GM23338 (cell line): ENCODE results near the gene MAG. TPM values are rescaled to one million over a fixed set of nuclear protein-coding genes. Genes with fewer than 3 reads are reported as not detected.

ENCODE experiments used
- ATAC-seq: fragments of 200-7000 bp; cut with Tn5 transposase; 3 replicates; pipeline ENCODE4 v1.9.1; 2020
- DNase-seq: peaks from one replicate; pipeline ENCODE4 v3.0.0-alpha.2; 2015; ENCODE audit warnings: low spot score
- H2AFZ ChIP-seq: fragments of 200-600 bp; sonication (generic); 2 replicates; pipeline ENCODE4 v1.8.0; 2016; ENCODE audit warnings: antibody characterized with exemption, mild to moderate bottlenecking, moderate library complexity
- H3F3A ChIP-seq: fragments of 200-600 bp; sonication (generic); replicated peaks from 2 replicates; pipeline ENCODE4 v1.8.0; 2017; ENCODE audit warnings: antibody characterized with exemption, mixed run types, low read depth
- H3K27ac ChIP-seq: fragments of 200-600 bp; sonication (generic); 2 replicates; pipeline ENCODE4 v1.6.1; 2016; ENCODE audit warnings: low read depth
- H3K27me3 ChIP-seq: fragments of 200-600 bp; sonication (generic); 2 replicates; pipeline ENCODE4 v1.8.0; 2016; ENCODE audit warnings: mild to moderate bottlenecking, mixed run types, moderate library complexity; ENCODE audit not compliant: insufficient read depth
- H3K36me3 ChIP-seq: fragments of 200-600 bp; sonication (generic); 2 replicates; pipeline ENCODE4 v1.8.0; 2016; ENCODE audit warnings: mild to moderate bottlenecking; ENCODE audit not compliant: insufficient read depth
- H3K4me1 ChIP-seq: fragments of 200-600 bp; sonication (generic); 2 replicates; pipeline ENCODE4 v1.8.0; 2016; ENCODE audit warnings: mild to moderate bottlenecking, moderate library complexity; ENCODE audit not compliant: insufficient read depth
- H3K4me2 ChIP-seq: fragments of 200-600 bp; sonication (generic); 2 replicates; pipeline ENCODE4 v1.7.1; 2017; ENCODE audit warnings: mixed run types
- H3K4me3 ChIP-seq: fragments of 200-600 bp; sonication (generic); 2 replicates; pipeline ENCODE4 v1.6.1; 2016; ENCODE audit warnings: mixed run types
- H3K79me2 ChIP-seq: fragments of 200-600 bp; sonication (generic); replicated peaks from 2 replicates; pipeline ENCODE4 v1.8.0; 2017; ENCODE audit warnings: mild to moderate bottlenecking; ENCODE audit not compliant: insufficient read depth
- H3K9me2 ChIP-seq: fragments of 200-600 bp; sonication (generic); 2 replicates; pipeline ENCODE4 v1.8.0; 2017; ENCODE audit not compliant: insufficient read depth
- H4K20me1 ChIP-seq: fragments of 200-600 bp; sonication (generic); replicated peaks from 2 replicates; pipeline ENCODE4 v1.8.0; 2017; ENCODE audit warnings: mild to moderate bottlenecking; ENCODE audit not compliant: insufficient read depth
- H3K27ac Mint-ChIP-seq: 2 replicates; pipeline ENCODE4 v1.8.0; 2020; ENCODE audit warnings: inconsistent platforms, mild to moderate bottlenecking, moderate library complexity, mixed read lengths
- H3K27me3 Mint-ChIP-seq: 3 replicates; pipeline ENCODE4 v1.8.0; 2022; ENCODE audit warnings: low read depth, mild to moderate bottlenecking, moderate library complexity, mixed read lengths, inconsistent platforms; ENCODE audit not compliant: insufficient read depth, poor library complexity
- H3K36me3 Mint-ChIP-seq: 3 replicates; pipeline ENCODE4 v1.8.0; 2021; ENCODE audit warnings: low read depth, mild to moderate bottlenecking, inconsistent platforms, moderate library complexity, mixed read lengths
- H3K4me1 Mint-ChIP-seq: 3 replicates; pipeline ENCODE4 v1.8.0; 2020; ENCODE audit warnings: mild to moderate bottlenecking, inconsistent platforms, mixed read lengths
- H3K4me3 Mint-ChIP-seq: 3 replicates; pipeline ENCODE4 v1.8.0; 2021; ENCODE audit warnings: moderate library complexity, mild to moderate bottlenecking, inconsistent platforms, mixed read lengths
- H3K9me3 Mint-ChIP-seq: 3 replicates; pipeline ENCODE4 v1.8.0; 2020; ENCODE audit warnings: moderate library complexity, mild to moderate bottlenecking, inconsistent platforms, mixed read lengths
- EZH2 ChIP-seq: fragments of 200-600 bp; sonication (generic); IDR thresholded peaks from one replicate; pipeline ENCODE4 v1.8.0; 2017; ENCODE audit warnings: antibody characterized with exemption, mild to moderate bottlenecking, low read depth; ENCODE audit not compliant: unreplicated experiment
- EZH2phosphoT487 ChIP-seq: fragments of 200-600 bp; sonication (generic); IDR thresholded peaks from one replicate; pipeline ENCODE4 v1.8.1; 2018; ENCODE audit warnings: antibody characterized with exemption; ENCODE audit not compliant: unreplicated experiment
- JUNB ChIP-seq: IDR thresholded peaks from one replicate; pipeline ENCODE4 v1.6.1; 2016; ENCODE audit warnings: antibody characterized with exemption; ENCODE audit not compliant: unreplicated experiment
- NANOG ChIP-seq: IDR thresholded peaks from 2 replicates; pipeline ENCODE4 v1.6.1; 2016; ENCODE audit warnings: antibody characterized with exemption, borderline replicate concordance
- POLR2AphosphoS5 ChIP-seq: IDR thresholded peaks from 2 replicates; pipeline ENCODE4 v1.6.1; 2016; ENCODE audit warnings: antibody characterized with exemption, low read depth
- STAT1 ChIP-seq: IDR thresholded peaks from one replicate; pipeline ENCODE4 v1.6.1; 2016; ENCODE audit warnings: antibody characterized with exemption; ENCODE audit not compliant: unreplicated experiment
- ZNF114 ChIP-seq: fragments of 250-450 bp; sonication (Bioruptor Pico); IDR thresholded peaks from 2 replicates; pipeline ENCODE4 v1.5.0; 2020; ENCODE audit warnings: mild to moderate bottlenecking, moderate library complexity
- ZNF331 ChIP-seq: fragments of 250-450 bp; sonication (Bioruptor Pico); IDR thresholded peaks from 2 replicates; pipeline ENCODE4 v1.5.0; 2020; ENCODE audit warnings: low read depth, mild to moderate bottlenecking, moderate library complexity
- polyA plus RNA-seq: library from polyadenylated mRNA; unstranded; fragments of >200 nt; fragmentation: Nextera tagmentation; extraction: Ambion mirVana; gene quantifications from 2 replicates; pipeline ENCODE4 v1.2.1, GENCODE V29; 2016
- total RNA-seq: library from RNA; depleted of rRNA; stranded (reverse); fragments of >200 nt; shearing (Covaris generic); gene quantifications from 2 replicates; pipeline ENCODE4 v1.2.3, GENCODE V29; 2014
- TF ChIP-seq, protein P1 (sequence below): IDR thresholded peaks from 2 replicates; pipeline ENCODE4 v1.6.1; 2016; ENCODE audit warnings: antibody characterized with exemption
- TF ChIP-seq, protein P2 (sequence below): IDR thresholded peaks from one replicate; pipeline ENCODE4 v1.6.1; 2018; ENCODE audit warnings: antibody characterized with exemption; ENCODE audit not compliant: unreplicated experiment
- TF ChIP-seq, protein P3 (sequence below): fragments of 250-450 bp; sonication (Bioruptor Pico); IDR thresholded peaks from 2 replicates; pipeline ENCODE4 v1.5.0; 2020; ENCODE audit warnings: mild to moderate bottlenecking, moderate library complexity

MAG gene
- total and polyA plus RNA-seq, 2 experiments from 2014 or later = 0.61 to 1.3 TPM

DNA sequence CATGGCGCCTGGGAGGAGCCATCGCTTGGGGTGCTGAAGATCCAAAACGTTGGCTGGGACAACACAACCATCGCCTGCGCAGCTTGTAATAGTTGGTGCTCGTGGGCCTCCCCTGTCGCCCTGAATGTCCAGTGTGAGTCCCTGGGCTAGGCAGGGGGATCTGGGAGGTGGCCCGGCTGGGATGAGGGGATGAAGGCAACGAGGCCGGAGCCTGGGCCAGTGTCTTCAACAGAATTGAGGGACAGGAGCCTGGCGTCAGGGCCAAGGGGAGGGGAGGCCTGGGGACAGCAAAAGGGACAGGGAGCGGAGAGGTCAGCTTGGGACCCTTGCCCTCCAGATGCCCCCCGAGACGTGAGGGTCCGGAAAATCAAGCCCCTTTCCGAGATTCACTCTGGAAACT lies 49.0 kb downstream of the MAG start:
- no peaks in the 10 kb centered on the region for H3K9me2 ChIP-seq
- H3K4me1 ChIP-seq = no peaks in the 10 kb centered on the region
- H3K4me1 Mint-ChIP-seq = no peaks in the 10 kb centered on the region
- no peak for ATAC-seq
- H3K36me3 Mint-ChIP-seq = no peaks in the 10 kb centered on the region
- H3K27me3 Mint-ChIP-seq = peaks cover 3% of the 10 kb centered on the region
- no peaks in the 10 kb centered on the region for H3K27me3 ChIP-seq
- no peak overlapping the region for H2AFZ ChIP-seq
- H3K4me3 Mint-ChIP-seq = no peak overlapping the region
- no peak overlapping the region for H3K4me3 ChIP-seq
- H3K9me3 Mint-ChIP-seq = no peaks in the 10 kb centered on the region
- DNase-seq = no peak
- H3K27ac ChIP-seq = no peak overlapping the region
- H3F3A ChIP-seq = no peaks in the 10 kb centered on the region
- no peak overlapping the region for H3K27ac Mint-ChIP-seq
- TF ChIP-seq EZH2phosphoT487 (no peak), JUNB (no peak), NANOG (no peak), ZNF114 (no peak), STAT1 (no peak), ZNF331 (CRISPR knock-in tag) (no peak), EZH2 (no peak)
- TF ChIP-seq, protein P1, sequence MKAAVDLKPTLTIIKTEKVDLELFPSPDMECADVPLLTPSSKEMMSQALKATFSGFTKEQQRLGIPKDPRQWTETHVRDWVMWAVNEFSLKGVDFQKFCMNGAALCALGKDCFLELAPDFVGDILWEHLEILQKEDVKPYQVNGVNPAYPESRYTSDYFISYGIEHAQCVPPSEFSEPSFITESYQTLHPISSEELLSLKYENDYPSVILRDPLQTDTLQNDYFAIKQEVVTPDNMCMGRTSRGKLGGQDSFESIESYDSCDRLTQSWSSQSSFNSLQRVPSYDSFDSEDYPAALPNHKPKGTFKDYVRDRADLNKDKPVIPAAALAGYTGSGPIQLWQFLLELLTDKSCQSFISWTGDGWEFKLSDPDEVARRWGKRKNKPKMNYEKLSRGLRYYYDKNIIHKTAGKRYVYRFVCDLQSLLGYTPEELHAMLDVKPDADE = no peak
- H3K36me3 ChIP-seq = no peaks in the 10 kb centered on the region
- no peak overlapping the region for H3K4me2 ChIP-seq
- no peaks in the 10 kb centered on the region for H3K79me2 ChIP-seq
- H4K20me1 ChIP-seq = no peaks in the 10 kb centered on the region

DNA sequence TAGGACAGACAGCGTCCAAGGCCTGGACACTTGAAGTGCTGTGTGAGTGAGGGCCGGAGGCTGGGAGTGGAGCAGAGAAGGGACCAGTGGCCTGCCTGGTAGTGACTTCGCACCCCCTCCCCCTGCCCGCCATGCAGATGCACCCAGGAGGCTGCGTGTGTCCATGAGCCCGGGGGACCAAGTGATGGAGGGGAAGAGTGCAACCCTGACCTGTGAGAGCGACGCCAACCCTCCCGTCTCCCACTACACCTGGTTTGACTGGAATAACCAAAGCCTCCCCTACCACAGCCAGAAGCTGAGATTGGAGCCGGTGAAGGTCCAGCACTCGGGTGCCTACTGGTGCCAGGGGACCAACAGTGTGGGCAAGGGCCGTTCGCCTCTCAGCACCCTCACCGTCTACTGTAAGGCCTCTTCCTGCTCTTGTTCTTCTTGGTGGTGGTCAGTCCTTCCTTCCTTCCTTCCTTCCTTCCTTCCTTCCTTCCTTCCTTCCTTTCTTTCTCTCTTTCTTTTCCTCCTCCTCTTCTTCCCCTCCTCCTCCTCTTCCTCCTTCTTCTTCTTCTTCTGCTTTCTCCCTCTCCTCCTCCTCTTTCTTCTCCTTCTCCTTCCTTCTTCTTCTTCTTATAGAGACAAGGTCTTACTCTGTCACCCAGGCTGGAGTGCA lies 49.7 kb downstream of the MAG start:
- no peaks in the 10 kb centered on the region for H3K4me1 ChIP-seq
- Mint-ChIP-seq H3K27me3 (peaks cover 4% of the 10 kb centered on the region), H3K36me3 (no peaks in the 10 kb centered on the region), H3K4me3 (no peak overlapping the region), H3K4me1 (0 out of 3 replicates have a peak, but pooled peaks cover 2% of the 10 kb centered on the region), H3K27ac (no peak overlapping the region), H3K9me3 (no peaks in the 10 kb centered on the region)
- H3K9me2 ChIP-seq = no peaks in the 10 kb centered on the region
- H3K79me2 ChIP-seq = no peaks in the 10 kb centered on the region
- no peak overlapping the region for H3K4me3 ChIP-seq
- H3K27ac ChIP-seq = no peak overlapping the region
- no peak overlapping the region for H2AFZ ChIP-seq
- no peaks in the 10 kb centered on the region for H4K20me1 ChIP-seq
- no peak for ATAC-seq
- no peak for DNase-seq
- no peaks in the 10 kb centered on the region for H3K27me3 ChIP-seq
- no peaks in the 10 kb centered on the region for H3F3A ChIP-seq
- no peaks in the 10 kb centered on the region for H3K36me3 ChIP-seq
- no peak overlapping the region for H3K4me2 ChIP-seq
- TF ChIP-seq POLR2AphosphoS5 = no peak
- no peak for TF ChIP-seq STAT1
- TF ChIP-seq, protein P2, sequence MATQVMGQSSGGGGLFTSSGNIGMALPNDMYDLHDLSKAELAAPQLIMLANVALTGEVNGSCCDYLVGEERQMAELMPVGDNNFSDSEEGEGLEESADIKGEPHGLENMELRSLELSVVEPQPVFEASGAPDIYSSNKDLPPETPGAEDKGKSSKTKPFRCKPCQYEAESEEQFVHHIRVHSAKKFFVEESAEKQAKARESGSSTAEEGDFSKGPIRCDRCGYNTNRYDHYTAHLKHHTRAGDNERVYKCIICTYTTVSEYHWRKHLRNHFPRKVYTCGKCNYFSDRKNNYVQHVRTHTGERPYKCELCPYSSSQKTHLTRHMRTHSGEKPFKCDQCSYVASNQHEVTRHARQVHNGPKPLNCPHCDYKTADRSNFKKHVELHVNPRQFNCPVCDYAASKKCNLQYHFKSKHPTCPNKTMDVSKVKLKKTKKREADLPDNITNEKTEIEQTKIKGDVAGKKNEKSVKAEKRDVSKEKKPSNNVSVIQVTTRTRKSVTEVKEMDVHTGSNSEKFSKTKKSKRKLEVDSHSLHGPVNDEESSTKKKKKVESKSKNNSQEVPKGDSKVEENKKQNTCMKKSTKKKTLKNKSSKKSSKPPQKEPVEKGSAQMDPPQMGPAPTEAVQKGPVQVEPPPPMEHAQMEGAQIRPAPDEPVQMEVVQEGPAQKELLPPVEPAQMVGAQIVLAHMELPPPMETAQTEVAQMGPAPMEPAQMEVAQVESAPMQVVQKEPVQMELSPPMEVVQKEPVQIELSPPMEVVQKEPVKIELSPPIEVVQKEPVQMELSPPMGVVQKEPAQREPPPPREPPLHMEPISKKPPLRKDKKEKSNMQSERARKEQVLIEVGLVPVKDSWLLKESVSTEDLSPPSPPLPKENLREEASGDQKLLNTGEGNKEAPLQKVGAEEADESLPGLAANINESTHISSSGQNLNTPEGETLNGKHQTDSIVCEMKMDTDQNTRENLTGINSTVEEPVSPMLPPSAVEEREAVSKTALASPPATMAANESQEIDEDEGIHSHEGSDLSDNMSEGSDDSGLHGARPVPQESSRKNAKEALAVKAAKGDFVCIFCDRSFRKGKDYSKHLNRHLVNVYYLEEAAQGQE = no peak
- TF ChIP-seq ZNF331 (CRISPR knock-in tag) = no peak
- TF ChIP-seq NANOG = no peak
- no peak for TF ChIP-seq EZH2phosphoT487
- TF ChIP-seq EZH2 = no peak
- TF ChIP-seq, protein P3, sequence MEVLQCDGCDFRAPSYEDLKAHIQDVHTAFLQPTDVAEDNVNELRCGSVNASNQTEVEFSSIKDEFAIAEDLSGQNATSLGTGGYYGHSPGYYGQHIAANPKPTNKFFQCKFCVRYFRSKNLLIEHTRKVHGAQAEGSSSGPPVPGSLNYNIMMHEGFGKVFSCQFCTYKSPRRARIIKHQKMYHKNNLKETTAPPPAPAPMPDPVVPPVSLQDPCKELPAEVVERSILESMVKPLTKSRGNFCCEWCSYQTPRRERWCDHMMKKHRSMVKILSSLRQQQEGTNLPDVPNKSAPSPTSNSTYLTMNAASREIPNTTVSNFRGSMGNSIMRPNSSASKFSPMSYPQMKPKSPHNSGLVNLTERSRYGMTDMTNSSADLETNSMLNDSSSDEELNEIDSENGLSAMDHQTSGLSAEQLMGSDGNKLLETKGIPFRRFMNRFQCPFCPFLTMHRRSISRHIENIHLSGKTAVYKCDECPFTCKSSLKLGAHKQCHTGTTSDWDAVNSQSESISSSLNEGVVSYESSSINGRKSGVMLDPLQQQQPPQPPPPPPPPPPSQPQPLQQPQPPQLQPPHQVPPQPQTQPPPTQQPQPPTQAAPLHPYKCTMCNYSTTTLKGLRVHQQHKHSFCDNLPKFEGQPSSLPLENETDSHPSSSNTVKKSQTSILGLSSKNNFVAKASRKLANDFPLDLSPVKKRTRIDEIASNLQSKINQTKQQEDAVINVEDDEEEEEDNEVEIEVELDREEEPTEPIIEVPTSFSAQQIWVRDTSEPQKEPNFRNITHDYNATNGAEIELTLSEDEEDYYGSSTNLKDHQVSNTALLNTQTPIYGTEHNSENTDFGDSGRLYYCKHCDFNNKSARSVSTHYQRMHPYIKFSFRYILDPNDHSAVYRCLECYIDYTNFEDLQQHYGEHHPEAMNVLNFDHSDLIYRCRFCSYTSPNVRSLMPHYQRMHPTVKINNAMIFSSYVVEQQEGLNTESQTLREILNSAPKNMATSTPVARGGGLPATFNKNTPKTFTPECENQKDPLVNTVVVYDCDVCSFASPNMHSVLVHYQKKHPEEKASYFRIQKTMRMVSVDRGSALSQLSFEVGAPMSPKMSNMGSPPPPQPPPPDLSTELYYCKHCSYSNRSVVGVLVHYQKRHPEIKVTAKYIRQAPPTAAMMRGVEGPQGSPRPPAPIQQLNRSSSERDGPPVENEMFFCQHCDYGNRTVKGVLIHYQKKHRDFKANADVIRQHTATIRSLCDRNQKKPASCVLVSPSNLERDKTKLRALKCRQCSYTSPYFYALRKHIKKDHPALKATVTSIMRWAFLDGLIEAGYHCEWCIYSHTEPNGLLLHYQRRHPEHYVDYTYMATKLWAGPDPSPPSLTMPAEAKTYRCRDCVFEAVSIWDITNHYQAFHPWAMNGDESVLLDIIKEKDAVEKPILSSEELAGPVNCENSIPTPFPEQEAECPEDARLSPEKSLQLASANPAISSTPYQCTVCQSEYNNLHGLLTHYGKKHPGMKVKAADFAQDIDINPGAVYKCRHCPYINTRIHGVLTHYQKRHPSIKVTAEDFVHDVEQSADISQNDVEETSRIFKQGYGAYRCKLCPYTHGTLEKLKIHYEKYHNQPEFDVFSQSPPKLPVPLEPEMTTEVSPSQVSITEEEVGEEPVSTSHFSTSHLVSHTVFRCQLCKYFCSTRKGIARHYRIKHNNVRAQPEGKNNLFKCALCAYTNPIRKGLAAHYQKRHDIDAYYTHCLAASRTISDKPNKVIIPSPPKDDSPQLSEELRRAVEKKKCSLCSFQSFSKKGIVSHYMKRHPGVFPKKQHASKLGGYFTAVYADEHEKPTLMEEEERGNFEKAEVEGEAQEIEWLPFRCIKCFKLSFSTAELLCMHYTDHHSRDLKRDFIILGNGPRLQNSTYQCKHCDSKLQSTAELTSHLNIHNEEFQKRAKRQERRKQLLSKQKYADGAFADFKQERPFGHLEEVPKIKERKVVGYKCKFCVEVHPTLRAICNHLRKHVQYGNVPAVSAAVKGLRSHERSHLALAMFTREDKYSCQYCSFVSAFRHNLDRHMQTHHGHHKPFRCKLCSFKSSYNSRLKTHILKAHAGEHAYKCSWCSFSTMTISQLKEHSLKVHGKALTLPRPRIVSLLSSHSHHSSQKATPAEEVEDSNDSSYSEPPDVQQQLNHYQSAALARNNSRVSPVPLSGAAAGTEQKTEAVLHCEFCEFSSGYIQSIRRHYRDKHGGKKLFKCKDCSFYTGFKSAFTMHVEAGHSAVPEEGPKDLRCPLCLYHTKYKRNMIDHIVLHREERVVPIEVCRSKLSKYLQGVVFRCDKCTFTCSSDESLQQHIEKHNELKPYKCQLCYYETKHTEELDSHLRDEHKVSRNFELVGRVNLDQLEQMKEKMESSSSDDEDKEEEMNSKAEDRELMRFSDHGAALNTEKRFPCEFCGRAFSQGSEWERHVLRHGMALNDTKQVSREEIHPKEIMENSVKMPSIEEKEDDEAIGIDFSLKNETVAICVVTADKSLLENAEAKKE (CRISPR knock-in tag) = no peak
